H1 (cell line): Measurements from ENCODE around the gene SSX2IP. TPM values are rescaled to one million over a fixed set of nuclear protein-coding genes. Genes with fewer than 3 reads are reported as not detected.

Source experiments
- CTCF ChIA-PET: fragments of 300-600 bp; sonication (Branson Sonifier 250); formaldehyde crosslinking; loops from one replicate; lab custom pipeline; 2021; ENCODE audit not compliant: partially characterized antibody; lab: Charles Lee
- POLR2A ChIA-PET: fragments of 300-600 bp; sonication (Branson Sonifier 250); formaldehyde crosslinking; loops from one replicate; lab custom pipeline; 2021; ENCODE audit warnings: inconsistent platforms; ENCODE audit not compliant: partially characterized antibody; lab: Charles Lee
- DNase-seq, 2 experiments: peaks; one replicate each; pipeline versions ENCODE4 v3.0.0 to v3.0.0-alpha.2; 2010 to 2022; ENCODE audit warnings: low spot score in 2 of 2, low read depth in 1 of 2, mixed read lengths in 1 of 2
- FAIRE-seq: peaks from 2 replicates; lab custom pipeline; 2011; peaks lifted over from hg19 to GRCh38; lab: Jason Lieb, UNC
- H2AFZ ChIP-seq: 2 replicates; pipeline ENCODE4 v1.8.1; 2012; ENCODE audit warnings: low read length, inconsistent platforms
- H2AK5ac ChIP-seq: 2 replicates; pipeline ENCODE4 v1.6.1; 2013; ENCODE audit warnings: low read depth, low read length
- H2BK120ac ChIP-seq: replicated peaks from 2 replicates; pipeline ENCODE3; 2013; ENCODE audit warnings: low read depth, low read length, inconsistent platforms
- H2BK12ac ChIP-seq: 2 replicates; pipeline ENCODE4 v1.6.1; 2013; ENCODE audit warnings: low read depth, low read length
- H2BK15ac ChIP-seq: 2 replicates; pipeline ENCODE4 v1.6.1; 2013; ENCODE audit warnings: low read length
- H2BK20ac ChIP-seq: 2 replicates; pipeline ENCODE4 v1.6.1; 2013; ENCODE audit warnings: low read length
- H2BK5ac ChIP-seq: 2 replicates; pipeline ENCODE4 v1.6.1; 2013; ENCODE audit warnings: low read depth, low read length
- H3K14ac ChIP-seq: 2 replicates; pipeline ENCODE4 v1.6.1; 2013; ENCODE audit warnings: inconsistent platforms; ENCODE audit not compliant: insufficient read length
- H3K18ac ChIP-seq: 2 replicates; pipeline ENCODE4 v1.6.1; 2013; ENCODE audit warnings: low read length; ENCODE audit errors: extremely low read depth
- H3K23ac ChIP-seq: 2 replicates; pipeline ENCODE4 v1.6.1; 2013; ENCODE audit warnings: inconsistent platforms; ENCODE audit not compliant: insufficient read length
- H3K23me2 ChIP-seq: 2 replicates; pipeline ENCODE4 v1.6.1; 2013; ENCODE audit warnings: low read depth, low read length
- H3K27ac ChIP-seq: 2 replicates; pipeline ENCODE4 v1.6.1; 2011; ENCODE audit warnings: low read depth, low read length, inconsistent platforms
- H3K27me3 ChIP-seq, 4 experiments: replicated peaks in 1 of 4; 1 replicate in 1 of 4; 2 replicates in 3 of 4; pipeline versions ENCODE4 v1.6.1 to v1.8.1; 2011 to 2013; ENCODE audit warnings: low read length in 3 of 4, mild to moderate bottlenecking in 3 of 4, inconsistent platforms in 2 of 4, mixed read lengths in 2 of 4, moderate library complexity in 1 of 4; ENCODE audit not compliant: control insufficient read depth in 3 of 4, insufficient read depth in 3 of 4; ENCODE audit errors: extremely low read depth in 1 of 4
- H3K36me3 ChIP-seq, 4 experiments: 2 replicates each; pipeline versions ENCODE4 v1.6.1 to v1.8.1; 2011 to 2013; ENCODE audit warnings: mild to moderate bottlenecking in 4 of 4, low read length in 3 of 4, moderate library complexity in 2 of 4, control low read depth in 1 of 4, inconsistent platforms in 1 of 4; ENCODE audit not compliant: insufficient read depth in 4 of 4, control insufficient read depth in 2 of 4
- H3K4ac ChIP-seq: replicated peaks from 2 replicates; pipeline ENCODE3; 2013; ENCODE audit warnings: low read length, low read depth, mixed read lengths, inconsistent platforms; ENCODE audit not compliant: insufficient read length
- H3K4me1 ChIP-seq, 4 experiments: replicated peaks in 1 of 4; 1 replicate in 1 of 4; 2 replicates in 3 of 4; pipeline versions ENCODE4 v1.6.1 to v1.8.1; 2011 to 2013; ENCODE audit warnings: low read length in 3 of 4, inconsistent platforms in 2 of 4, mixed read lengths in 1 of 4; ENCODE audit not compliant: insufficient read depth in 4 of 4, control insufficient read depth in 3 of 4
- H3K4me2 ChIP-seq, 2 experiments: 2 replicates each; pipeline versions ENCODE4 v1.6.1 to v1.8.1; 2011 to 2013; ENCODE audit warnings: low read depth in 2 of 2, low read length in 2 of 2, control low read depth in 1 of 2, inconsistent platforms in 1 of 2, mild to moderate bottlenecking in 1 of 2; ENCODE audit not compliant: insufficient read depth in 1 of 2
- H3K4me3 ChIP-seq, 4 experiments: fragments of 200-600, 300-600 bp in 1 of 4; sonication (generic), shearing (Covaris generic), sonication (Bioruptor Twin) in 1 of 4; 2 replicates each; pipeline versions ENCODE4 v1.5.1 to v1.8.1; 2011 to 2016; ENCODE audit warnings: low read length in 4 of 4, low read depth in 3 of 4, control low read depth in 2 of 4, inconsistent platforms in 2 of 4, mild to moderate bottlenecking in 2 of 4, mixed read lengths in 1 of 4, moderate library complexity in 1 of 4; ENCODE audit not compliant: insufficient read depth in 2 of 4; ENCODE audit errors: extremely low read depth in 1 of 4
- H3K56ac ChIP-seq: replicated peaks from 2 replicates; pipeline ENCODE3; 2013; ENCODE audit warnings: low read depth, mild to moderate bottlenecking, mixed read lengths, low read length, inconsistent platforms; ENCODE audit not compliant: insufficient read length
- H3K79me1 ChIP-seq: 2 replicates; pipeline ENCODE4 v1.6.1; 2013; ENCODE audit warnings: low read depth, low read length, control low read depth
- H3K79me2 ChIP-seq, 2 experiments: 2 replicates each; pipeline versions ENCODE4 v1.6.1 to v1.8.1; 2012 to 2013; ENCODE audit warnings: low read length in 2 of 2, mild to moderate bottlenecking in 2 of 2, inconsistent platforms in 1 of 2; ENCODE audit not compliant: insufficient read depth in 2 of 2, control insufficient read depth in 1 of 2
- H3K9ac ChIP-seq, 4 experiments: replicated peaks in 1 of 4; 1 replicate in 1 of 4; 2 replicates in 3 of 4; pipeline versions ENCODE4 v1.6.1 to v1.8.1; 2011 to 2013; ENCODE audit warnings: low read depth in 3 of 4, low read length in 3 of 4, control low read depth in 2 of 4, mild to moderate bottlenecking in 2 of 4, moderate library complexity in 2 of 4, inconsistent platforms in 1 of 4; ENCODE audit errors: extremely low read depth in 1 of 4
- H3K9me3 ChIP-seq, 2 experiments: 2 replicates each; pipeline versions ENCODE4 v1.6.1 to v1.8.1; 2012 to 2013; ENCODE audit warnings: mild to moderate bottlenecking in 2 of 2, moderate library complexity in 2 of 2, control low read depth in 1 of 2, inconsistent platforms in 1 of 2, low read depth in 1 of 2, low read length in 1 of 2, mixed read lengths in 1 of 2; ENCODE audit not compliant: insufficient read depth in 2 of 2
- H4K20me1 ChIP-seq, 2 experiments: replicated peaks in 1 of 2; 2 replicates each; pipeline versions ENCODE3 to v1.8.1; 2011 to 2013; ENCODE audit warnings: inconsistent platforms in 2 of 2, low read length in 2 of 2, mild to moderate bottlenecking in 1 of 2; ENCODE audit not compliant: insufficient read depth in 2 of 2, control insufficient read depth in 1 of 2
- H4K5ac ChIP-seq: 2 replicates; pipeline ENCODE4 v1.6.1; 2013; ENCODE audit warnings: low read length, low read depth, mixed read lengths, inconsistent platforms; ENCODE audit not compliant: insufficient read length
- H4K8ac ChIP-seq: 2 replicates; pipeline ENCODE4 v1.8.0; 2013; ENCODE audit warnings: mild to moderate bottlenecking, moderate library complexity, low read length, inconsistent platforms; ENCODE audit not compliant: insufficient read depth; ENCODE audit errors: extremely low read depth
- H4K91ac ChIP-seq: replicated peaks from 2 replicates; pipeline ENCODE3; 2013; ENCODE audit warnings: low read length, mixed read lengths, inconsistent platforms; ENCODE audit not compliant: insufficient read length
- ASH2L ChIP-seq: fragments of 200-600, 300-600 bp; sonication (generic); IDR thresholded peaks from one replicate; pipeline ENCODE4 v1.7.1; 2017; ENCODE audit warnings: low read length
- CTBP2 ChIP-seq: IDR thresholded peaks from 2 replicates; pipeline ENCODE4 v1.7.0; 2011; ENCODE audit warnings: borderline replicate concordance, mild to moderate bottlenecking, moderate library complexity, mixed read lengths, low read length; ENCODE audit not compliant: insufficient read depth, insufficient read length
- JUND ChIP-seq: IDR thresholded peaks from 2 replicates; pipeline ENCODE4 v1.6.1; 2011; ENCODE audit warnings: mild to moderate bottlenecking, improper control_type of control experiment, low read length
- KDM4A ChIP-seq: IDR thresholded peaks from one replicate; pipeline ENCODE4 v1.7.1; 2012; ENCODE audit warnings: low read depth, mild to moderate bottlenecking, moderate library complexity, low read length, inconsistent platforms; ENCODE audit not compliant: severe bottlenecking
- RFX5 ChIP-seq: IDR thresholded peaks from 2 replicates; pipeline ENCODE4 v1.6.1; 2011; ENCODE audit warnings: low read depth, low read length, improper control_type of control experiment, borderline replicate concordance
- SP1 ChIP-seq: IDR thresholded peaks from 2 replicates; pipeline ENCODE4 v1.6.1; 2011; ENCODE audit warnings: low read depth, low read length
- TBP ChIP-seq: IDR thresholded peaks from 2 replicates; pipeline ENCODE4 v1.6.1; 2011; ENCODE audit warnings: low read depth, low read length, improper control_type of control experiment
- WGBS, 2 experiments: shearing (Covaris generic) in 1 of 2; methylation state at CpG; one replicate each; pipeline versions ENCODE4 v1.1.6 to v1.1.7; 2013 to 2015; ENCODE audit warnings: low lambda C conversion rate in 2 of 2, mixed read lengths in 2 of 2, inconsistent platforms in 1 of 2, low coverage in 1 of 2, missing lambda C conversion rate in 1 of 2; ENCODE audit not compliant: insufficient replicate concordance in 2 of 2, insufficient coverage in 1 of 2, insufficient read length in 1 of 2; ENCODE audit errors: extremely low coverage in 1 of 2, missing lambda C conversion rate in 1 of 2; 5-methylcytosine and 5-hydroxymethylcytosine counted together
- polyA plus RNA-seq, 7 experiments: library from polyadenylated mRNA; depleted of rRNA in 3 of 7; stranded (reverse) in 5 of 7; unstranded in 2 of 7; fragments of >200 nt in 5 of 7; fragments of 200-250 nt in 2 of 7; gene quantifications; 1 replicate in 5 of 7; 2 replicates in 1 of 7; 4 replicates in 1 of 7; pipeline versions ENCODE4 v1.2.1 to v1.2.3, GENCODE V29; 2011 to 2013; ENCODE audit warnings: missing spikeins in 2 of 7, mixed read lengths in 2 of 7
- total RNA-seq: library from RNA; stranded (reverse); fragmentation: NEBNext Ultra II Directional; extraction: Animal tissue kit (Norgen Biotek cat#: 25700); gene quantifications from 2 replicates; pipeline ENCODE4 v1.2.1, GENCODE V29; 2021
- TF ChIP-seq, protein P1 (sequence below): IDR thresholded peaks from 2 replicates; pipeline ENCODE4 v1.6.1; 2011; ENCODE audit warnings: low read length, improper control_type of control experiment
- TF ChIP-seq, protein P2 (sequence below): IDR thresholded peaks from 2 replicates; pipeline ENCODE4 v1.6.1; 2012; ENCODE audit warnings: inconsistent platforms

SSX2IP gene
- total and polyA plus RNA-seq, 2 of the 8 experiments (the other 6 are each of a cell fraction or from before 2014, with no cell fraction given) = 4.0 to 31.3 TPM

DNA sequence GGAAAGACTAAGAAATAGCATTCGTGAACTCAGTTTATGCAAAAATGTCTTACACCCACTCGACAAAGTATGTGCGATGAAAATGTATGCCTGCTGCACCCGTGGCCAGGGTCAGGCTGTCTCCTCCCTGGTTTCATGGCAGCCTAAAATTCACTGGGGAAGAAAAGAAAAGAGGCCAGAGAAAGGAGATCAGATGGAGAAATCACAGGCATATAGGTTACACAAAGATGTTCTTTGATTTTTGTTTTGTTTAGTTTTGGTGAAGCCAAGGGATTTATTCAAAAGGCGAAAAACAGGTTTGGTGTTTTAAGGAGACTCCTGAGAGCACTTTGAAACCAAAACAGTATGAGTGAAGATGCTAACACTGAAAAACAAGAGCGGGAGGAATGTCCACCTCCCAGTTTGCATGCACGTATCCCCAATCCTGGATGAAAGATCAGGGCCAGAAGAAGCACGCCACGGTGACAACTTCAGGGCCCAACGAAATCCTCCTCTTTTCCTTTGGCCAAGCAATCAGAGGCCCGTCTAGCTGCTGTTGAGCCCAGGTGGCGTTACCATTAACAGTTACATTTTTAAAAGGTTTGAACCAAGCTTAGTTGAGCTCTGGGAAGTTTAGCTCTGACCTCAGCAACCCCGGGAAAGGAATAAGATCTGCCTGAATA, 992 bp upstream of the SSX2IP start:
- Histone ChIP-seq H3K9ac (peak overlapping the region; percentile 36 to 73 (median 61)), H3K14ac (no peak overlapping the region), H3K23me2 (peaks cover 7% of the 10 kb centered on the region; the same call in 1 of the 2 replicates), H3K18ac (no peak overlapping the region), H2AK5ac (no peak overlapping the region), H3K79me1 (no peaks in the 10 kb centered on the region), H4K20me1 (no peaks in the 10 kb centered on the region), H2BK20ac (no peak overlapping the region), H3K9me3 (no peaks in the 10 kb centered on the region), H3K56ac (peak overlapping the region; percentile 79), H2BK120ac (peak overlapping the region; percentile 30), H3K23ac (no peak overlapping the region), H3K4me3 (peak overlapping the region; percentile 56 to 89 (median 65)), H3K79me2 (peaks cover 6 to 33% of the 10 kb centered on the region in 2 experiments; a peak in 3 of 4 replicates), H2AFZ (peak overlapping the region; percentile 76), H2BK5ac (0 out of 2 replicates have a peak overlapping the region, but pooled peaks have one; percentile 12), H2BK12ac (no peak overlapping the region; the same call in 1 of the 2 replicates), H4K8ac (no peak overlapping the region), H3K4ac (no peak overlapping the region), H4K91ac (no peak overlapping the region), H2BK15ac (0 out of 2 replicates have a peak overlapping the region, but pooled peaks have one; percentile 47), H3K4me2 (peak overlapping the region; percentile 81 to 97), H3K4me1 (peaks cover 2 to 7% (median 3%) of the 10 kb centered on the region in 4 experiments; a peak in 4 of 7 replicates), H4K5ac (peak overlapping the region; percentile 23), H3K27ac (peak overlapping the region; percentile 78), H3K36me3 (no peaks in the 10 kb centered on the region), H3K27me3 (0 out of 7 replicates have a peak, but pooled peaks cover 0 to 1% (median 0%) of the 10 kb centered on the region in 4 experiments)
- POLR2A ChIA-PET = no interaction called here
- WGBS, 2 experiments = 20% methylated on average over 13 of the region's 13 CpGs; no CpG with 5 or more reads in 1 of the 2 experiments
- TF ChIP-seq RFX5 = no peak
- no peak for TF ChIP-seq TBP
- TF ChIP-seq, protein P1, sequence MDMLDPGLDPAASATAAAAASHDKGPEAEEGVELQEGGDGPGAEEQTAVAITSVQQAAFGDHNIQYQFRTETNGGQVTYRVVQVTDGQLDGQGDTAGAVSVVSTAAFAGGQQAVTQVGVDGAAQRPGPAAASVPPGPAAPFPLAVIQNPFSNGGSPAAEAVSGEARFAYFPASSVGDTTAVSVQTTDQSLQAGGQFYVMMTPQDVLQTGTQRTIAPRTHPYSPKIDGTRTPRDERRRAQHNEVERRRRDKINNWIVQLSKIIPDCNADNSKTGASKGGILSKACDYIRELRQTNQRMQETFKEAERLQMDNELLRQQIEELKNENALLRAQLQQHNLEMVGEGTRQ = no peak
- no peak for TF ChIP-seq JUND
- TF ChIP-seq, protein P2, sequence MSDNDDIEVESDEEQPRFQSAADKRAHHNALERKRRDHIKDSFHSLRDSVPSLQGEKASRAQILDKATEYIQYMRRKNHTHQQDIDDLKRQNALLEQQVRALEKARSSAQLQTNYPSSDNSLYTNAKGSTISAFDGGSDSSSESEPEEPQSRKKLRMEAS = no peak
- TF ChIP-seq CTBP2 = no peak
- TF ChIP-seq KDM4A = no peak
- TF ChIP-seq SP1 = no peak
- no peak for TF ChIP-seq ASH2L
- FAIRE-seq = peak; percentile 52
- DNase-seq = no peak
- CTCF ChIA-PET = interaction anchor here (1.1 kb wide), 1 partner anchor 28 kb away, joined by 3 read pairs; no protein-coding TSS in a partner anchor
